Measurements from ENCODE around the gene GNB5. TPM values are rescaled to one million over a fixed set of nuclear protein-coding genes. Genes with fewer than 3 reads are reported as not detected.
"Not testable (repeated sequence)": the region's sequence is repeated elsewhere in the genome, so short reads cannot be mapped to it uniquely, and the experiment has no call there.

The GNB5 gene
- total RNA-seq, 1 donor from 2014 or later, result 8.9 TPM

DNA sequence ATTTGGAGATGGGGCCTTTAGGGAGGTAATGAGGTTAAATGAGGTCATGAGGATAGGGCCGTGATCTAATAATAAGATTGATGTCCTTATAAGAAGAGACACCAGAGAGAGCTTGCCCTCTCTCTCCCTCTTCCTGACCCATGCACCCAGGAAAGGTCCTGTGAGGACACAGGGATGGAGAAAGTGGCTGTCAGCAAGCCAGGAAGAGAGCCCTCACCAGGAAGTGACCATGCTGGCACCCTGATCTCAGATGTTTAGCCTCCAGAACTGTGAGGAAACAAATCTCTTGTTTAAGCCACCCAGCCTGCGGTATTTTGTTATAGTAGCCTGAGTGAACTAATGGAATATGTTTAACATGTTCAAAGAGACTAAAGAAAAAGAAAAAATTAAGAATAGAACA is 15.3 kb upstream of the GNB5 start:
- DNase-seq, result no peak

DNA sequence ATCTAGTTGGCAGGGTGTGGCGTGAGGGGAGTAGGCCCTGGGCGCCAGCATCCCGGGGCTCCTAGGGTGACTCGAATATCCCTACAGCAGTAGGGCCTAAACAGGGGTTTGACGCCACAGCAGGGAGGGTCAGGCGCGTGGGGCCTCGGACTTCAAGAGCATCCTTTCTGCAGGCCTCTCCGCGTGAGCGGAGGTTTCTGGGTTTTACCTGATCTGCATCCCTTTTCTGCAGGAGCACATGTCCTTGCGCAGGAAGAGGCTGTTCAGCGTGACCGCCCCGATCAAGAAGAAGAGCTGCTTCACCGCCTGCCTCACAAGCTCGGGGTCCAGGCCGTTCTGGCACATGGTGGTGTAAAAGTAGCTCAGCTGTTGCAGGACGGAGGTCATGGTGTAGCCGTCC is 13.5 kb upstream of the GNB5 start:
- no peak for DNase-seq

DNA sequence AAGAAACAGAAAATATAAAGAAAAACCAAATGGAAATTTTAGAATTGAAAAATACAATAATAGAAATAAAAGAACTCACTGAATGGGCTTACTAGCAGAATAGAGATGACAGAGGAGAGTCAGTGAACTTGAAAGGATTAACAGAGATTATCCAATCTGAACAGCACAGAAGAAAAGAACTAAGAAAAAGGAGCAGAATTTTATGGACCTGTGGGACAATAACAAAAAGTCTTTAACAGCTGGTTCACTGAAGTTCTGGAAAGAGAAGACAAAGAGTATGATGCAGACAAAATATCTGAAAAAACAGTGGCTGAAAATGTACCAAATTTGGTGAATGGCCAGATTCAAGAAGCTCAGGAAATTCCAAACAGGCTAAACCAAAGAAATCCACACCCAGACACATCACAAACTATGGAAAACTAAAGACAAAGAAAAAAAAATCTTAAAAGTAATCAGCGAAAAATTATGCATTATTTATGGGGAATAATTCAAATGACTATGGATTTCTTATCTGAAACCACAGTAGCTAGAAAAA is 9.7 kb upstream of the GNB5 start:
- DNase-seq, result no peak

DNA sequence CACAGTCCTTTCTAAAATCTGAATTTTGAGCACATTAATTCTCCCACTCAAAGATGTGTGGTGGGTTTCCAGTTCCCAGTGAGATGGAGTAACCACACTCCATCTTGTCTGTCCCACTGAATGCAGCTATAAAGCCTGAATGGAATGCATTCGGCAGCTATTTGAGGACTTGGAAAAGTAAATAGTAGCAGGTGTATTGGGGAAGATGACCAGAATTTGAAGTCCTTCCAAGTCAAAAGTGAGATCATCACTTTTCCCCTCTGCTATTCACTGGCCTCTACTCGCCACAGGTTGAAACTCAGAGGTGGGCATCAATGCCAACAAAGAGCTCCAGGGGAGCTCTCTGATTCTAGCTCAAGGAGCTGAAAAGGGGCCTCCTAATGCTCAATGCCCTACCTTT is 8.1 kb upstream of the GNB5 start:
- DNase-seq, result no peak

DNA sequence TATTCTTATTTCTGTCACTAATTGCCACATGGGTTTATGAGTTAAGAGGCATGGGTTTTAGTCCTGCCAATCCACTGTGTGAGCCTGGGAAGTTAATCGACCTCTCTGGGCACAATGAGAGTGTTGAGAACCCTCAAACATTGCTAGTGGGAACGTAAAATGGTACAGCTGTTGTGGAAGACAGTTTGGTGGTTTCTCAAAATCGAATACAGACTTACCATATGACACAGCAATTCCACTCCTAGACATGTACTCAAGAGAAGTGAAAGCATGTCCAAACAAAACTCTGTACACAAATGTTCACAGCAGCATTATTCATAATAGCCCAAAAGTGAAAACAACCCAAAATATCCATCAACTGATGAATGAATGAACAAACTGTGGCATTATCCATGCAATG is 5.7 kb upstream of the GNB5 start:
- no peak for DNase-seq

- no peak for DNase-seq
These were observed 2.6 kb upstream of the GNB5 start for GRCh38 chr15:52193791-52194190.

DNA sequence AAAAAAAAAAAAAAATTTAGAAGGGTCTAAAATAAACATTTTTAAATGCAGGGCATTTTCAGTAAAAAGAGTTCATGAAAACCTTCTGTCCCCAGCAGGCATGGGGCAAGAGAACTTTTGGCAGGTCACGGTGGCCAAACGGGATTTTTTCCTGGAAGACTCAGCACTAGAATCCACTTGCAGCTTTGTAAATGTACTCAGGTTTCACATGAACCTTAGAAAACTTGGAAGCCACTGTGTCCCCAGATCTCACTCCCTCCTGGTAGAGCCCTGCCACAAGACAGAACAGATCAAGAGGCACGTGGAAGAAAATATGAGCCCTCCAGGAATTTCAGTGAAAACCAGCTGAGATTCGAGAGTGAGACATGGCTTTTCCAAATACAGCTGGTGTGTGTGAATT is 2.1 kb upstream of the GNB5 start:
- DNase-seq, result no peak

DNA sequence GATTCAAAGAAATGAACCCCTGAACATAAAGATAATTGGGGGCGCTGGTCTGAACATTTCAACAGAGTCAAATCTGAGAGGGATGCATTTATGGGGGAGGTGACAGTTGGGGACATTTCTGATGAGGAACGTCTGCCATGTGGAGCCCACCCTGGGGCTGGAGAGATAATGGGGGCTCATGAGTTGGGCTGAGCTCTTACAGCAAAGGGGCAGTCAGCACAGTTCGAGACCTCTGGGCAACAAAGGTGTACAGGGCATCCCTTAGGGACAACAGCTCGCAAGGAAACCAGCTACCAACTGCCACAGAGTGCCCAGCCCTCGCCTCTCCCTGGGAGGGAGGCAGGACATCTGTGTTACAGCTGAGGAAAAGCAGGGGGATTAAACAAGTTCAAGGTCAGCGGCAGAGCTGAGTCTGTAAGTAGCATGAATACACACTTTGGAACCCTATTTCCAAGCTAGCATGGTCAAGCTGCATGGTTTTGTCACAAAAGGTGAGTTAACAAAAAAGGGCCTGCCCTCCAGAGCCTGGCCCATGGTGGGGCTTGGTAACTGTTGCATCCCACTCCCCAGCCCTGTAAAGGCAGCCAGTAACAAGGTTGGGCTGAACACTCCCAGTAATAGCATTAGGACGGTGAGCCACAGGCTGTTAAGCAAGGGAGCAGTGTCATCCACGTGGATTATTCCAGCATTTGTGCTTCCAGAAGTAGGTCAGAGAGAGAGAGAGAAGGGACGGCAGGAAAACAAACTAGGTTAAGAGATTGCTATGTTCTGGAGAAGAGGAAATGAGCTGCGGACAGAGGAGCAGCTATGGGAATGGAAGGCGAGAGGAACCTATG is 4.3 kb downstream of the GNB5 start:
- no peak for DNase-seq

GRCh38 chr15:52185151-52185561 is 6.0 kb downstream of the GNB5 start:
- no peak for DNase-seq

DNA sequence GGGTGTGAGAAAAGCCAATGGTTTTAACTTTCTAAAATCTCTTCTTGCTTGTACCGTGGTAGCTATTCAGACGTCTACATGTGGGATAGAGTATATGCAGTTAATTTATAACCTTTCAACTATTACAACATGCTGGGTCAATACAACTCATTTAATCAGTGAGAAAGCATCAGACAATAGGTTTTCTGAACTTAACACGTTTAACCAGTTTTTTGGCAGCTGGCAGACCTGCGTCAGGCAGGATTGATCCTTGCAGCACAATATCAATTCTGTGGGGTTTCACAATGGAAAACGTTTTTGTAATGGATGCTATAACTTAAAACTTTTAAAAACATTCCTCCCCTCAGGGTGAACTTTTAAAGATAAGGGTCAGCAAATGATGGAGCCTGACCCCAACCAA is 6.5 kb downstream of the GNB5 start:
- DNase-seq, result no peak

- DNase-seq, result no peak
These were observed 7.5 kb downstream of the GNB5 start for GRCh38 chr15:52183562-52184173.

DNA sequence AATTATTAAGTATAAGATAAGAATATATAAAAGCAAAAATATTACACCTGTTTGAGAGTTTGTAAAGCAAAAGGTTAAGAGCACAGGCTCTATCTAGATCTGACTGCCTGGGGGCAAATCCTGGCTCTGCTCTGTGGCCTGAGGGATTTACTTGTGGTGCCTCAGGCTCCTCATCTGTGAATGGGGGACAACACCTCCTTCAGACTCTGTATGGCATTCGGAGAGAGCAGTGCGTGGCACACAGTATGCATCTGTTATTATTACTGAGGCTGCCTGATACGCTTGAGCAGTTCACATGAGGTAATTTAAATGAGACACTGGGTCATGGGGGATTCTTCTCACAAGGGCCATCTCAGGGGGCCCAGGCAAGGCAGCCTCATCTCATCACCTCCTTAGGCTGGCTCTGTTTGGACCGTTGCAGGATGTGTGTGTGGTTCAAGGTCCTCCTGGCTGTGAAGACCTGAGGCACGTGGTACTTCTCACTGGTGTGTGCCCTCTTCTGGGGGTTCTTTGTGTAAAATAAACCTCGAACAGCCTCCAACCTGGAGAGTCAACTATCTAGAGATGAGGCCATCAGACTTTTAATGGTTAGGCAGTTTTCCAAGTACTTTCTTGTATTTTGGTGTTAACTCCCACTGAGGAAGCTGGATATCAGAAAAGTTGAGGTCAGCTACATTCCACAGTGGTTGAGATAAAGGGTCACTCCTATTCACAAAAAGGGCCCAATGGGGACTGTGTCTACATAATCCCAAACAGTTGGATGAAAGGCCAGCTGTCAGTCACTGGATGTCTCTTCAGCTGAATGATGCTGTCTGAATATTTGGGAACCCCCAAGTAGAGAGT is 9.0 kb downstream of the GNB5 start:
- DNase-seq, result no peak

DNA sequence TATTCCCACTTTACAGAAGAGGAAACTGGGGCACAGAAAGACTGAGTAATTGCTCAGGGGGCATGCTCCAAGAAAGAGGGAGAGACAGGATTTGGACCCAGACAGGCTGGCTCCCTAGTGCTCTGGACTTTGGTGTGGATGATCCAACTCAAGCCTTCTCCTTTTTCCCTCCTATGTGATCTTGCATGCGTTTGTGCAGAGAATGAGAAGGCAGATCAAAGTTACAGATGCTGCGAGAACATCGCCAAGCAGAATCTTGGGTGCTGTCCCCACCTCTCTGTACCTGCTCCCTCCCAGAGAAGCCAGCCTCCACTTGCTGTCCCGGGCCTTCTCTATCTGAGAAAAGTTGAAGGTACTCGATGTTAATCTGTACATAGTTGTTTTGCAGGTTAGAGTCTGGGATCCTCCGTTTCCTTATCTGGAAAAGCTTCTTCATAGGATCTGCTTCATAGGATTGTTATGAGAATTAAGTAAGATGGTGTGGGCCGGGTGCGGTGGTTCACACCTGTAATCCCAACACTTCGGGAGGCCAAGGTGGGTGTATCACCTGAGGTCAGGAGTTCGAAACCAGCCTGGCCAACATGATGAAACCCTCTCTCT is 10.2 kb downstream of the GNB5 start:
- DNase-seq, result no peak

- no peak for DNase-seq
These were observed 10.9 kb downstream of the GNB5 start for GRCh38 chr15:52180196-52180835.

DNA sequence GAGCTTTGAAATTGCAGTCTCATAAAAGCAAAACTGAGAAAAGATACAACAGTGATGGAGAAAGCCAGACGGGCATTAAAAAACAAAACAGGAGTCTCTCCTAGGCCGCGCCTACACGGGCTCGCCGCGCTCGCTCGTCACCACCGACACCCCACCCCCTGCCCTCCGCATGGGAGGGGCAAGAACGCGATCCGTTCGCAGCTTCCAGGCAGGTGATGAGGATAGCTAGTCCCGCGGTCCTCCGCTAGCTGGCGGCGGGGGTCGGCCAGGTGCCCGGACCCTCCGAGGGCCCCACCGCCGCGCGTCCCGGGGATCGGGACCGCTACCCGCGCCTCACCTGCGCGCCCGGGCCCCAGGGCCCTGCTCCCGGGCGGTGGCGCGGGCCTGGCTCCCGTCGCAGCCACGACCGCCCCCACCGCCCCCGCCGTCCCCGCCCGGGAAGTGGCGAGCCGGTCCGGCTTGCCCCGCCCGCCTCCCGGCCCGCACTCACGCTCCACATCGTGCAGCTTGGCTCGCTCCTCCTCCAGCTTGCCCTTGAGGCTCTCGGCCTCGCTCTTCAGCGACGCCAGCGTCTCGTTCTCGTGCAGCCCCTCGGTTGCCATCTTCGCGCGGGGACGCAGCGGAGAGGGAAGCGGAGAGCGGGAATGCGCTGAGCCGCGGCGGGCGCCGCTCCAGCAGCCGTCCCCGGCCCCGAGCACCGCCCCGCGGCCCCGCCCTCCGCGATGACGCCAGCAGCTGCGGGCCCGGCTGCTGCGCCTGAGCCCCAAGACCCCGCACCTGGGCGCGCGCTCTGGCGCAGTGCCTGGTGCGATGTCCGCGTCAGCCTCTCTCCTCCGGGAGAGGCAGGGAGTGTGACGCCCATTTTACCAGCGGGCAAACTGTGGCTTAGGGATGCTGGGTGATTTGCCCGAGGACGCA is 11.7 kb downstream of the GNB5 start:
- peak; percentile 54 for DNase-seq

GRCh38 chr15:52178765-52179164 is 12.4 kb downstream of the GNB5 start:
- no peak for DNase-seq

DNA sequence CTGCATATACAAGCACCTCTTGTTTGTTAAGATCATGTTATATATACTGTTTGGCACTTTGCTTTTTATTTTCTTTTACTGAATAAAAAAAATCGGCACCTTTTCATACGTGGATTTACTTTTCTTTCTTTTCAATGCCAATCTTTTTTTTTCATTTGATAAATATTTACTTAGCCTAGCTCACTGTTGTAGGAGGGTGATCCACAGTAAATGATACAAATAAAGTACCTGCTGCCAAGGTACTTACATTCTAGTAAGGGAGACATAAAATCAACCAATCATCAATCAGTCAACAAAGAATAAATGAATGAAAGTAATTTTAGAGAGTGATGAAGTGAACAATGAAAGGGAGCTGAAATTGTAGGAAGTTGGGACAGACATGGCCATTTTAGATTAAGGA is 18.3 kb downstream of the GNB5 start:
- no peak for DNase-seq

- DNase-seq, result no peak
These were observed 19.4 kb downstream of the GNB5 start for GRCh38 chr15:52171807-52172206.

DNA sequence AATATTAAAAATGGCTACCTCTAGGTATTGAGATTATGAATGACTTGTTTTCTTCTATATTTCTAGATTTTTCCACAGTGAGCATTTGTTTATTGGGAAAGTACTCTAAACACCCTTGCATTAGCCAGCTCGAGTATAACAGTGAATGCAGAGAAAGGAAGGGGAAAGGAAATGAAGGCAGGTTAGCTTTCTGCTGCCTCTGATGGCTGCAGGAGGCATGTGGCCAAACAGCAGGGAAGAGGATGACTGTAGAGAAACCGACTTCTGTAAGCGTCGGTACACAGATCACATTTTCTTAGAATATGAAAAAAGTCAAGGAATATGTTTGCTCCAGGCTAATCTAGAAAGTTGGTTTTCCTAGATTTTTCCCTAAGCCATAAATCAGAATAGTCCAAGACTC is 19.8 kb downstream of the GNB5 start:
- DNase-seq, result no peak

- not testable (repeated sequence) for DNase-seq
These were observed 21.0 kb downstream of the GNB5 start for GRCh38 chr15:52170199-52170598.

All from skin of body (tissue), 2 donors.